HepG2 (cell line): ENCODE data around the gene GRIK2. TPM values are rescaled to one million over a fixed set of nuclear protein-coding genes. Genes with fewer than 3 reads are reported as not detected.
A peak's percentile ranks its signal among the peaks of the same experiment; 100 is the strongest.

Source experiments
- ATAC-seq: fragments of 200-7000 bp; cut with Tn5 transposase; 3 replicates; pipeline ENCODE4 v1.9.1; 2020; ENCODE audit warnings: mild to moderate bottlenecking, moderate library complexity
- BruUV-seq: library from RNA; stranded (reverse); fragments of 400-500 nt; replicated peaks from 2 replicates; lab custom pipeline; 2021; lab: Mats Ljungman, UMichigan
- CTCF ChIA-PET: fragments of 300-600 bp; formaldehyde crosslinking; extraction: SDS; loops from one replicate; lab custom pipeline; 2021; ENCODE audit warnings: low total read pairs, inconsistent platforms, low intra/inter-chr PET ratio; lab: Yijun Ruan, JAX
- POLR2A ChIA-PET: fragments of 350-600 bp; sonication (Branson Sonifier 250); formaldehyde crosslinking; loops from one replicate; lab custom pipeline; 2020; ENCODE audit warnings: antibody characterized with exemption, inconsistent platforms; lab: Yijun Ruan, JAX
- DNase-seq: peaks from one replicate; pipeline ENCODE4 v3.0.0-alpha.2; 2015; ENCODE audit warnings: low spot score
- FAIRE-seq: peaks from 3 replicates; lab custom pipeline; 2011; peaks lifted over from hg19 to GRCh38; lab: Jason Lieb, UNC
- H2AFZ ChIP-seq: one replicate; pipeline ENCODE4 v1.6.1; 2011; ENCODE audit warnings: low read length, inconsistent platforms
- H3K27ac ChIP-seq: fragments of 300-600 bp; 3 replicates; pipeline ENCODE4 v1.8.0; 2011; ENCODE audit warnings: mixed run types, mild to moderate bottlenecking, mixed read lengths, low read length, inconsistent platforms; ENCODE audit not compliant: insufficient read depth; ENCODE audit errors: extremely low read length
- H3K27me3 ChIP-seq, 2 experiments: fragments of 200-600 bp in 1 of 2; 2 replicates in 1 of 2; 3 replicates in 1 of 2; pipeline versions ENCODE4 v1.6.0 to v1.8.0; 2011; ENCODE audit warnings: low read length in 2 of 2, mild to moderate bottlenecking in 2 of 2, moderate library complexity in 2 of 2, inconsistent platforms in 1 of 2; ENCODE audit not compliant: insufficient read depth in 2 of 2, control insufficient read depth in 1 of 2
- H3K36me3 ChIP-seq, 2 experiments: fragments of 200-600 bp in 1 of 2; replicated peaks in 1 of 2; 2 replicates in 1 of 2; 3 replicates in 1 of 2; pipeline versions ENCODE4 v1.5.1 to v1.8.0; 2011; ENCODE audit warnings: low read length in 2 of 2, inconsistent platforms in 1 of 2; ENCODE audit not compliant: insufficient read depth in 2 of 2, control insufficient read depth in 1 of 2
- H3K4me1 ChIP-seq: 2 replicates; pipeline ENCODE4 v1.5.1; 2012; ENCODE audit warnings: low read length, inconsistent platforms; ENCODE audit not compliant: insufficient read depth
- H3K4me2 ChIP-seq: 2 replicates; pipeline ENCODE4 v1.6.0; 2011; ENCODE audit warnings: low read depth, low read length, inconsistent platforms
- H3K4me3 ChIP-seq, 3 experiments: fragments of 200-600 bp in 1 of 3; sonication (generic), shearing (Covaris generic) in 1 of 3; replicated peaks in 1 of 3; 2 replicates each; pipeline ENCODE4 v1.5.1; 2011 to 2016; ENCODE audit warnings: low read length in 3 of 3, inconsistent platforms in 2 of 3, low read depth in 2 of 3, mild to moderate bottlenecking in 2 of 3, control low read depth in 1 of 3, mixed read lengths in 1 of 3; ENCODE audit not compliant: insufficient read depth in 1 of 3
- H3K79me2 ChIP-seq: one replicate; pipeline ENCODE4 v1.6.1; 2011; ENCODE audit warnings: low read length, inconsistent platforms; ENCODE audit not compliant: insufficient read depth
- H3K9ac ChIP-seq: 2 replicates; pipeline ENCODE4 v1.6.0; 2011; ENCODE audit warnings: mild to moderate bottlenecking, low read depth, low read length, inconsistent platforms; ENCODE audit not compliant: insufficient read depth
- H3K9me3 ChIP-seq: 2 replicates; pipeline ENCODE4 v1.5.1; 2012; ENCODE audit warnings: mild to moderate bottlenecking, low read length
- H4K20me1 ChIP-seq: 2 replicates; pipeline ENCODE4 v1.6.0; 2011; ENCODE audit warnings: inconsistent platforms, mild to moderate bottlenecking, low read length, moderate library complexity; ENCODE audit not compliant: insufficient read depth
- MAX ChIP-seq: IDR thresholded peaks from 2 replicates; pipeline ENCODE4 v1.6.1; 2012; ENCODE audit warnings: inconsistent platforms
- MNT ChIP-seq: fragments of 450-650 bp; IDR thresholded peaks from 2 replicates; pipeline ENCODE4 v1.6.1; 2016
- NFYC ChIP-seq: IDR thresholded peaks from 2 replicates; pipeline ENCODE4 v1.6.1; 2016; ENCODE audit warnings: missing genetic modification reagents, missing compliant biosample characterization
- RERE ChIP-seq: IDR thresholded peaks from 2 replicates; pipeline ENCODE4 v1.6.1; 2016; ENCODE audit warnings: low read depth, missing genetic modification reagents, missing compliant biosample characterization
- ZNF138 ChIP-seq: sonication (generic); formaldehyde crosslinking; IDR thresholded peaks from 2 replicates; pipeline ENCODE4 v1.5.0; 2020; ENCODE audit warnings: mild to moderate bottlenecking, low read depth, missing genetic modification reagents
- ZNF235 ChIP-seq: sonication (generic); formaldehyde crosslinking; IDR thresholded peaks from 2 replicates; pipeline ENCODE4 v1.8.1; 2023; ENCODE audit warnings: mild to moderate bottlenecking, missing genetic modification reagents, borderline replicate concordance
- ZNF747 ChIP-seq: sonication (generic); formaldehyde crosslinking; IDR thresholded peaks from 2 replicates; pipeline ENCODE4 v1.8.1; 2023; ENCODE audit warnings: missing genetic modification reagents, mild to moderate bottlenecking, borderline replicate concordance
- WGBS: methylation state at CpG from one replicate; pipeline ENCODE4 v1.1.6; 2017; ENCODE audit warnings: low lambda C conversion rate; 5-methylcytosine and 5-hydroxymethylcytosine counted together
- in situ Hi-C: cut with HindIII; loops from 2 replicates; pipeline ENCODE4 v1.10.0; 2017; ENCODE audit warnings: low pct_unique_long_range_greater_than_20kb; ENCODE audit not compliant: extremely low pct_ligation_motif_present
- intact Hi-C: fragments of 100-400 bp; cut with micrococcal nuclease; formaldehyde crosslinking; loops from one replicate; pipeline ENCODE4 v1.10.0; 2022; ENCODE audit not compliant: unreplicated experiment
- polyA plus RNA-seq, 8 experiments: library from polyadenylated mRNA; depleted of rRNA in 3 of 8; stranded (reverse) in 7 of 8; unstranded in 1 of 8; fragments of >200 nt; fragmentation: Illumina TruSeq in 4 of 8; extraction: Trizol in 4 of 8; gene quantifications; 2 replicates each; pipeline versions ENCODE4 v1.2.1 to v1.2.3, GENCODE V29; 2011 to 2016; ENCODE audit warnings: low read depth in 4 of 8, missing spikeins in 1 of 8, mixed read lengths in 1 of 8; ENCODE audit not compliant: insufficient read depth in 1 of 8
- total RNA-seq, 5 experiments: library from RNA; depleted of rRNA; stranded (reverse); fragments of >200 nt; fragmentation: Illumina TruSeq; extraction: Trizol; gene quantifications; 2 replicates each; pipeline ENCODE4 v1.2.3, GENCODE V29; 2016; ENCODE audit warnings: low read depth in 1 of 5
- TF ChIP-seq, protein P1 (sequence below): sonication (generic); formaldehyde crosslinking; IDR thresholded peaks from 2 replicates; pipeline ENCODE4 v1.4.0; 2020; ENCODE audit warnings: missing genetic modification reagents

The GRIK2 gene
- total and polyA plus RNA-seq, 2 of the 13 experiments (the other 11 are each of a cell fraction or from before 2014, with no cell fraction given): not detected

- TF ChIP-seq RERE (CRISPR knock-in tag) (no peak), ZNF747 (CRISPR knock-in tag) (no peak), ZNF235 (no peak), MAX (no peak), NFYC (CRISPR knock-in tag) (no peak)
- TF ChIP-seq, protein P1, sequence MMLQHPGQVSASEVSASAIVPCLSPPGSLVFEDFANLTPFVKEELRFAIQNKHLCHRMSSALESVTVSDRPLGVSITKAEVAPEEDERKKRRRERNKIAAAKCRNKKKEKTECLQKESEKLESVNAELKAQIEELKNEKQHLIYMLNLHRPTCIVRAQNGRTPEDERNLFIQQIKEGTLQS: no peak
Measured at GRCh38 chr6:101422251-101422650, 28.7 kb downstream of the GRIK2 start (continued).

DNA sequence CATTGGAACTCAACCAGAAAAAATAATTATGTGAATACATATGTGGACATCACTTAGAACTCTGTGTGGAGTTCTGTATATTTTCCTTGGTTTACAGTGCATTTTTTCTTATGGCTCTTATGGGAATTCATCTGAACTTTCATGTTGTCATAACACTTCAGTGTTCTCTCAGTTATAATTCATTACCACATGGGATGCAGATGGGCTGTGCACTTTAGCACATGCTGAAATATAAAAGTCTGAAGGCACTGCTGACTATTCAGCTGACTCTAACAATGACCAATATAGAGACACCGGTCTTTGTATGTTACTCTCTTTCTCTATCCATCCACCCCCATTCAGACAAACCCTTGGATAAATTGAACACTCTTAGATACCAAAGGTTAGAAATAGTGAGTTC is 29.3 kb downstream of the GRIK2 start:
- CTCF ChIA-PET: no interaction called here
- H2AFZ ChIP-seq: no peak overlapping the region
- 5% methylated on average over 1 of the region's 1 CpG for WGBS
- no peak for ATAC-seq
- DNase-seq: no peak
- no peaks in the 10 kb centered on the region for H3K4me1 ChIP-seq
- POLR2A ChIA-PET: no interaction called here
- FAIRE-seq: no peak
- no peaks in the 10 kb centered on the region for H3K79me2 ChIP-seq
- intact Hi-C loops: no loop called here
- H3K27ac ChIP-seq: no peak overlapping the region
- H3K4me3 ChIP-seq: no peak overlapping the region
- H4K20me1 ChIP-seq: no peaks in the 10 kb centered on the region
- peak; percentile 76 for TF ChIP-seq MNT
- no peak for TF ChIP-seq ZNF138 (CRISPR knock-in tag)
- TF ChIP-seq, all 625 proteins: peak for 1
- Histone ChIP-seq H3K4me2 (no peak overlapping the region), H3K9ac (no peak overlapping the region), H3K36me3 (no peaks in the 10 kb centered on the region), H3K27me3 (no peaks in the 10 kb centered on the region), H3K9me3 (no peaks in the 10 kb centered on the region)
- BruUV-seq: no TSS peak
- in situ Hi-C loops: no loop called here
